H1 (cell line): ENCODE results near the gene STAC. TPM values are rescaled to one million over a fixed set of nuclear protein-coding genes. Genes with fewer than 3 reads are reported as not detected.

Experiments
- CTCF ChIA-PET: fragments of 300-600 bp; sonication (Branson Sonifier 250); formaldehyde crosslinking; loops from one replicate; lab custom pipeline; 2021; ENCODE audit not compliant: partially characterized antibody; lab: Charles Lee
- POLR2A ChIA-PET: fragments of 300-600 bp; sonication (Branson Sonifier 250); formaldehyde crosslinking; loops from one replicate; lab custom pipeline; 2021; ENCODE audit warnings: inconsistent platforms; ENCODE audit not compliant: partially characterized antibody; lab: Charles Lee
- DNase-seq, 2 experiments: peaks; one replicate each; pipeline versions ENCODE4 v3.0.0 to v3.0.0-alpha.2; 2010 to 2022; ENCODE audit warnings: low spot score in 2 of 2, low read depth in 1 of 2, mixed read lengths in 1 of 2
- FAIRE-seq: peaks from 2 replicates; lab custom pipeline; 2011; peaks lifted over from hg19 to GRCh38; lab: Jason Lieb, UNC
- H2AFZ ChIP-seq: 2 replicates; pipeline ENCODE4 v1.8.1; 2012; ENCODE audit warnings: low read length, inconsistent platforms
- H2AK5ac ChIP-seq: 2 replicates; pipeline ENCODE4 v1.6.1; 2013; ENCODE audit warnings: low read depth, low read length
- H2BK120ac ChIP-seq: replicated peaks from 2 replicates; pipeline ENCODE3; 2013; ENCODE audit warnings: low read depth, low read length, inconsistent platforms
- H2BK12ac ChIP-seq: 2 replicates; pipeline ENCODE4 v1.6.1; 2013; ENCODE audit warnings: low read depth, low read length
- H2BK15ac ChIP-seq: 2 replicates; pipeline ENCODE4 v1.6.1; 2013; ENCODE audit warnings: low read length
- H2BK20ac ChIP-seq: 2 replicates; pipeline ENCODE4 v1.6.1; 2013; ENCODE audit warnings: low read length
- H2BK5ac ChIP-seq: 2 replicates; pipeline ENCODE4 v1.6.1; 2013; ENCODE audit warnings: low read depth, low read length
- H3K14ac ChIP-seq: 2 replicates; pipeline ENCODE4 v1.6.1; 2013; ENCODE audit warnings: inconsistent platforms; ENCODE audit not compliant: insufficient read length
- H3K18ac ChIP-seq: 2 replicates; pipeline ENCODE4 v1.6.1; 2013; ENCODE audit warnings: low read length; ENCODE audit errors: extremely low read depth
- H3K23ac ChIP-seq: 2 replicates; pipeline ENCODE4 v1.6.1; 2013; ENCODE audit warnings: inconsistent platforms; ENCODE audit not compliant: insufficient read length
- H3K23me2 ChIP-seq: 2 replicates; pipeline ENCODE4 v1.6.1; 2013; ENCODE audit warnings: low read depth, low read length
- H3K27ac ChIP-seq: 2 replicates; pipeline ENCODE4 v1.6.1; 2011; ENCODE audit warnings: low read depth, low read length, inconsistent platforms
- H3K27me3 ChIP-seq, 4 experiments: replicated peaks in 1 of 4; 1 replicate in 1 of 4; 2 replicates in 3 of 4; pipeline versions ENCODE4 v1.6.1 to v1.8.1; 2011 to 2013; ENCODE audit warnings: low read length in 3 of 4, mild to moderate bottlenecking in 3 of 4, inconsistent platforms in 2 of 4, mixed read lengths in 2 of 4, moderate library complexity in 1 of 4; ENCODE audit not compliant: control insufficient read depth in 3 of 4, insufficient read depth in 3 of 4; ENCODE audit errors: extremely low read depth in 1 of 4
- H3K36me3 ChIP-seq, 4 experiments: 2 replicates each; pipeline versions ENCODE4 v1.6.1 to v1.8.1; 2011 to 2013; ENCODE audit warnings: mild to moderate bottlenecking in 4 of 4, low read length in 3 of 4, moderate library complexity in 2 of 4, control low read depth in 1 of 4, inconsistent platforms in 1 of 4; ENCODE audit not compliant: insufficient read depth in 4 of 4, control insufficient read depth in 2 of 4
- H3K4ac ChIP-seq: replicated peaks from 2 replicates; pipeline ENCODE3; 2013; ENCODE audit warnings: low read length, low read depth, mixed read lengths, inconsistent platforms; ENCODE audit not compliant: insufficient read length
- H3K4me1 ChIP-seq, 4 experiments: replicated peaks in 1 of 4; 1 replicate in 1 of 4; 2 replicates in 3 of 4; pipeline versions ENCODE4 v1.6.1 to v1.8.1; 2011 to 2013; ENCODE audit warnings: low read length in 3 of 4, inconsistent platforms in 2 of 4, mixed read lengths in 1 of 4; ENCODE audit not compliant: insufficient read depth in 4 of 4, control insufficient read depth in 3 of 4
- H3K4me2 ChIP-seq, 2 experiments: 2 replicates each; pipeline versions ENCODE4 v1.6.1 to v1.8.1; 2011 to 2013; ENCODE audit warnings: low read depth in 2 of 2, low read length in 2 of 2, control low read depth in 1 of 2, inconsistent platforms in 1 of 2, mild to moderate bottlenecking in 1 of 2; ENCODE audit not compliant: insufficient read depth in 1 of 2
- H3K4me3 ChIP-seq, 4 experiments: fragments of 200-600, 300-600 bp in 1 of 4; sonication (generic), shearing (Covaris generic), sonication (Bioruptor Twin) in 1 of 4; 2 replicates each; pipeline versions ENCODE4 v1.5.1 to v1.8.1; 2011 to 2016; ENCODE audit warnings: low read length in 4 of 4, low read depth in 3 of 4, control low read depth in 2 of 4, inconsistent platforms in 2 of 4, mild to moderate bottlenecking in 2 of 4, mixed read lengths in 1 of 4, moderate library complexity in 1 of 4; ENCODE audit not compliant: insufficient read depth in 2 of 4; ENCODE audit errors: extremely low read depth in 1 of 4
- H3K56ac ChIP-seq: replicated peaks from 2 replicates; pipeline ENCODE3; 2013; ENCODE audit warnings: low read depth, mild to moderate bottlenecking, mixed read lengths, low read length, inconsistent platforms; ENCODE audit not compliant: insufficient read length
- H3K79me1 ChIP-seq: 2 replicates; pipeline ENCODE4 v1.6.1; 2013; ENCODE audit warnings: low read depth, low read length, control low read depth
- H3K79me2 ChIP-seq, 2 experiments: 2 replicates each; pipeline versions ENCODE4 v1.6.1 to v1.8.1; 2012 to 2013; ENCODE audit warnings: low read length in 2 of 2, mild to moderate bottlenecking in 2 of 2, inconsistent platforms in 1 of 2; ENCODE audit not compliant: insufficient read depth in 2 of 2, control insufficient read depth in 1 of 2
- H3K9ac ChIP-seq, 4 experiments: replicated peaks in 1 of 4; 1 replicate in 1 of 4; 2 replicates in 3 of 4; pipeline versions ENCODE4 v1.6.1 to v1.8.1; 2011 to 2013; ENCODE audit warnings: low read depth in 3 of 4, low read length in 3 of 4, control low read depth in 2 of 4, mild to moderate bottlenecking in 2 of 4, moderate library complexity in 2 of 4, inconsistent platforms in 1 of 4; ENCODE audit errors: extremely low read depth in 1 of 4
- H3K9me3 ChIP-seq, 2 experiments: 2 replicates each; pipeline versions ENCODE4 v1.6.1 to v1.8.1; 2012 to 2013; ENCODE audit warnings: mild to moderate bottlenecking in 2 of 2, moderate library complexity in 2 of 2, control low read depth in 1 of 2, inconsistent platforms in 1 of 2, low read depth in 1 of 2, low read length in 1 of 2, mixed read lengths in 1 of 2; ENCODE audit not compliant: insufficient read depth in 2 of 2
- H4K20me1 ChIP-seq, 2 experiments: replicated peaks in 1 of 2; 2 replicates each; pipeline versions ENCODE3 to v1.8.1; 2011 to 2013; ENCODE audit warnings: inconsistent platforms in 2 of 2, low read length in 2 of 2, mild to moderate bottlenecking in 1 of 2; ENCODE audit not compliant: insufficient read depth in 2 of 2, control insufficient read depth in 1 of 2
- H4K5ac ChIP-seq: 2 replicates; pipeline ENCODE4 v1.6.1; 2013; ENCODE audit warnings: low read length, low read depth, mixed read lengths, inconsistent platforms; ENCODE audit not compliant: insufficient read length
- H4K8ac ChIP-seq: 2 replicates; pipeline ENCODE4 v1.8.0; 2013; ENCODE audit warnings: mild to moderate bottlenecking, moderate library complexity, low read length, inconsistent platforms; ENCODE audit not compliant: insufficient read depth; ENCODE audit errors: extremely low read depth
- H4K91ac ChIP-seq: replicated peaks from 2 replicates; pipeline ENCODE3; 2013; ENCODE audit warnings: low read length, mixed read lengths, inconsistent platforms; ENCODE audit not compliant: insufficient read length
- BACH1 ChIP-seq: IDR thresholded peaks from 2 replicates; pipeline ENCODE4 v1.6.1; 2012; ENCODE audit warnings: low read length, improper control_type of control experiment
- BCL11A ChIP-seq, 2 experiments: IDR thresholded peaks; one replicate each; pipeline ENCODE4 v1.6.1; 2011; ENCODE audit warnings: low read depth in 2 of 2, low read length in 2 of 2, mild to moderate bottlenecking in 2 of 2
- EP300 ChIP-seq, 2 experiments: IDR thresholded peaks; 1 replicate in 1 of 2; 2 replicates in 1 of 2; pipeline ENCODE4 v1.6.1; 2011 to 2012; ENCODE audit warnings: low read depth in 2 of 2, low read length in 2 of 2, mild to moderate bottlenecking in 2 of 2, borderline replicate concordance in 1 of 2, inconsistent platforms in 1 of 2, moderate library complexity in 1 of 2
- EZH2 ChIP-seq: fragments of 200-600 bp; sonication (generic); IDR thresholded peaks from 2 replicates; pipeline ENCODE4 v1.7.1; 2012; ENCODE audit warnings: low read depth, mild to moderate bottlenecking, moderate library complexity, low read length, inconsistent platforms; ENCODE audit not compliant: severe bottlenecking
- GABPA ChIP-seq: IDR thresholded peaks from 2 replicates; pipeline ENCODE4 v1.6.1; 2011; ENCODE audit warnings: mild to moderate bottlenecking, low read length, moderate library complexity, borderline replicate concordance; ENCODE audit not compliant: insufficient read depth
- MAX ChIP-seq: IDR thresholded peaks from 2 replicates; pipeline ENCODE4 v1.6.1; 2012; ENCODE audit warnings: inconsistent platforms
- SIX5 ChIP-seq: IDR thresholded peaks from 2 replicates; pipeline ENCODE4 v1.6.1; 2011; ENCODE audit warnings: mild to moderate bottlenecking, low read depth, low read length
- SP1 ChIP-seq: IDR thresholded peaks from 2 replicates; pipeline ENCODE4 v1.6.1; 2011; ENCODE audit warnings: low read depth, low read length
- SP4 ChIP-seq: IDR thresholded peaks from 2 replicates; pipeline ENCODE4 v1.6.1; 2012; ENCODE audit warnings: low read length, inconsistent platforms
- TAF1 ChIP-seq: IDR thresholded peaks from 2 replicates; pipeline ENCODE4 v1.6.1; 2011; ENCODE audit warnings: mild to moderate bottlenecking, low read depth, low read length
- TAF7 ChIP-seq: optimal IDR thresholded peaks from 2 replicates; pipeline ENCODE3; 2011; ENCODE audit warnings: low read depth, mild to moderate bottlenecking, inconsistent platforms, low read length, moderate library complexity, borderline replicate concordance
- YY1 ChIP-seq: IDR thresholded peaks from 2 replicates; pipeline ENCODE4 v1.6.1; 2011; ENCODE audit warnings: low read depth, mild to moderate bottlenecking, low read length
- ZNF274 ChIP-seq: IDR thresholded peaks from 2 replicates; pipeline ENCODE4 v1.7.0; 2012; ENCODE audit warnings: low read length, borderline replicate concordance; ENCODE audit errors: extremely low read depth
- WGBS, 2 experiments: shearing (Covaris generic) in 1 of 2; methylation state at CpG; one replicate each; pipeline versions ENCODE4 v1.1.6 to v1.1.7; 2013 to 2015; ENCODE audit warnings: low lambda C conversion rate in 2 of 2, mixed read lengths in 2 of 2, inconsistent platforms in 1 of 2, low coverage in 1 of 2, missing lambda C conversion rate in 1 of 2; ENCODE audit not compliant: insufficient replicate concordance in 2 of 2, insufficient coverage in 1 of 2, insufficient read length in 1 of 2; ENCODE audit errors: extremely low coverage in 1 of 2, missing lambda C conversion rate in 1 of 2; 5-methylcytosine and 5-hydroxymethylcytosine counted together
- polyA plus RNA-seq, 7 experiments: library from polyadenylated mRNA; depleted of rRNA in 3 of 7; stranded (reverse) in 5 of 7; unstranded in 2 of 7; fragments of >200 nt in 5 of 7; fragments of 200-250 nt in 2 of 7; gene quantifications; 1 replicate in 5 of 7; 2 replicates in 1 of 7; 4 replicates in 1 of 7; pipeline versions ENCODE4 v1.2.1 to v1.2.3, GENCODE V29; 2011 to 2013; ENCODE audit warnings: missing spikeins in 2 of 7, mixed read lengths in 2 of 7
- total RNA-seq: library from RNA; stranded (reverse); fragmentation: NEBNext Ultra II Directional; extraction: Animal tissue kit (Norgen Biotek cat#: 25700); gene quantifications from 2 replicates; pipeline ENCODE4 v1.2.1, GENCODE V29; 2021

STAC gene
- total and polyA plus RNA-seq, 2 of the 8 experiments (the other 6 are each of a cell fraction or from before 2014, with no cell fraction given) = 8.0 to 18.1 TPM

- ChIA-PET POLR2A (no interaction called here), CTCF (no interaction called here)
- H3K27me3 ChIP-seq = no peaks in the 10 kb centered on the region
- no peak overlapping the region for H2AFZ ChIP-seq
- no peaks in the 10 kb centered on the region for H3K79me2 ChIP-seq
- no peak overlapping the region for H3K9ac ChIP-seq
- no peak overlapping the region for H2BK5ac ChIP-seq
- H3K9me3 ChIP-seq = 0 out of 4 replicates have a peak, but pooled peaks cover 0 to 3% of the 10 kb centered on the region in 2 experiments
- no peaks in the 10 kb centered on the region for H4K20me1 ChIP-seq
- no peak overlapping the region for H2AK5ac ChIP-seq
- no peak overlapping the region for H3K27ac ChIP-seq
- no peak overlapping the region for H4K91ac ChIP-seq
- H3K23ac ChIP-seq = no peak overlapping the region
- H4K5ac ChIP-seq = no peak overlapping the region
- no peak overlapping the region for H4K8ac ChIP-seq
- H3K36me3 ChIP-seq = peaks cover 0 to 5% (median 0%) of the 10 kb centered on the region in 4 experiments; a peak in 2 of 8 replicates
- no peak for DNase-seq
- H3K14ac ChIP-seq = no peak overlapping the region
- H3K4me3 ChIP-seq = no peak overlapping the region
- H3K79me1 ChIP-seq = no peaks in the 10 kb centered on the region
- no peak overlapping the region for H3K18ac ChIP-seq
- H3K4ac ChIP-seq = no peak overlapping the region
- no peak overlapping the region for H3K56ac ChIP-seq
- H3K4me1 ChIP-seq = no peaks in the 10 kb centered on the region
- H3K4me2 ChIP-seq = no peak overlapping the region
- no peak overlapping the region for H2BK15ac ChIP-seq
- no peaks in the 10 kb centered on the region for H3K23me2 ChIP-seq
- WGBS, 2 experiments = 93% methylated on average over 4 of the region's 4 CpGs; no CpG with 5 or more reads in 1 of the 2 experiments
- FAIRE-seq = no peak
- H2BK12ac ChIP-seq = no peak overlapping the region
- no peak overlapping the region for H2BK20ac ChIP-seq
- H2BK120ac ChIP-seq = no peak overlapping the region
- TF ChIP-seq TAF1 = no peak
- no peak for TF ChIP-seq MAX
- no peak for TF ChIP-seq GABPA
- TF ChIP-seq TAF7 = no peak
- no peak for TF ChIP-seq SIX5
- no peak for TF ChIP-seq ZNF274
- no peak for TF ChIP-seq SP4
- TF ChIP-seq BCL11A (IDR thresholded peaks at IDR 0.05; ENCODE audit: low read depth in 2 of 2, low read length in 2 of 2) = no peak
- no peak for TF ChIP-seq BACH1
- TF ChIP-seq EP300 (IDR thresholded peaks at IDR 0.05; ENCODE audit: borderline replicate concordance in 1 of 2, low read depth in 2 of 2, low read length in 2 of 2) = no peak
- no peak for TF ChIP-seq YY1
- no peak for TF ChIP-seq EZH2
- TF ChIP-seq SP1 = no peak
These were observed 102.0 kb downstream of the STAC start for GRCh38 chr3:36482256-36482655.
